Activated CD8-positive, alpha-beta memory T cell treated with anti-CD3 and anti-CD28 coated beads for 4 hours (primary cell): ENCODE results near the gene GRK4.
A peak's percentile ranks its signal among the peaks of the same experiment; 100 is the strongest.

ENCODE experiments used
- DNase-seq, 2 donors: peaks; one replicate each; pipeline ENCODE4 v3.0.0-alpha.2; 2020; ENCODE audit warnings: low read depth in 2 of 2

The GRK4 gene

GRCh38 chr4:3070709-3071500, 107.5 kb downstream of the GRK4 start:
- no peak for DNase-seq

GRCh38 chr4:3071811-3072210, 108.4 kb downstream of the GRK4 start:
- no peak for DNase-seq

- DNase-seq = no peak
Observed at GRCh38 chr4:3073158-3074077, 110.0 kb downstream of the GRK4 start.

GRCh38 chr4:3074078-3074845, 110.9 kb downstream of the GRK4 start, which contains the start of the genes HTT and HTT-AS:
TSS of gene HTT (plus strand) at chr4:3074681. CDS start at chr4:3074826, 145 bp downstream.
TSS of gene HTT-AS (minus strand) at chr4:3074538.
- DNase-seq = peak; percentile 92 to 94

DNA sequence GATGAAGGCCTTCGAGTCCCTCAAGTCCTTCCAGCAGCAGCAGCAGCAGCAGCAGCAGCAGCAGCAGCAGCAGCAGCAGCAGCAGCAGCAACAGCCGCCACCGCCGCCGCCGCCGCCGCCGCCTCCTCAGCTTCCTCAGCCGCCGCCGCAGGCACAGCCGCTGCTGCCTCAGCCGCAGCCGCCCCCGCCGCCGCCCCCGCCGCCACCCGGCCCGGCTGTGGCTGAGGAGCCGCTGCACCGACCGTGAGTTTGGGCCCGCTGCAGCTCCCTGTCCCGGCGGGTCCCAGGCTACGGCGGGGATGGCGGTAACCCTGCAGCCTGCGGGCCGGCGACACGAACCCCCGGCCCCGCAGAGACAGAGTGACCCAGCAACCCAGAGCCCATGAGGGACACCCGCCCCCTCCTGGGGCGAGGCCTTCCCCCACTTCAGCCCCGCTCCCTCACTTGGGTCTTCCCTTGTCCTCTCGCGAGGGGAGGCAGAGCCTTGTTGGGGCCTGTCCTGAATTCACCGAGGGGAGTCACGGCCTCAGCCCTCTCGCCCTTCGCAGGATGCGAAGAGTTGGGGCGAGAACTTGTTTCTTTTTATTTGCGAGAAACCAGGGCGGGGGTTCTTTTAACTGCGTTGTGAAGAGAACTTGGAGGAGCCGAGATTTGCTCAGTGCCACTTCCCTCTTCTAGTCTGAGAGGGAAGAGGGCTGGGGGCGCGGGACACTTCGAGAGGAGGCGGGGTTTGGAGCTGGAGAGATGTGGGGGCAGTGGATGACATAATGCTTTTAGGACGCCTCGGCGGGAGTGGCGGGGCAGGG, 111.7 kb downstream of the GRK4 start:
- peak; percentile 10 to 22 for DNase-seq

DNA sequence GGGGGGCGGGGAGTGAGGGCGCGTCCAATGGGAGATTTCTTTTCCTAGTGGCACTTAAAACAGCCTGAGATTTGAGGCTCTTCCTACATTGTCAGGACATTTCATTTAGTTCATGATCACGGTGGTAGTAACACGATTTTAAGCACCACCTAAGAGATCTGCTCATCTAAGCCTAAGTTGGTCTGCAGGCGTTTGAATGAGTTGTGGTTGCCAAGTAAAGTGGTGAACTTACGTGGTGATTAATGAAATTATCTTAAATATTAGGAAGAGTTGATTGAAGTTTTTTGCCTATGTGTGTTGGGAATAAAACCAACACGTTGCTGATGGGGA, 112.2 kb downstream of the GRK4 start:
- DNase-seq = no peak

DNA sequence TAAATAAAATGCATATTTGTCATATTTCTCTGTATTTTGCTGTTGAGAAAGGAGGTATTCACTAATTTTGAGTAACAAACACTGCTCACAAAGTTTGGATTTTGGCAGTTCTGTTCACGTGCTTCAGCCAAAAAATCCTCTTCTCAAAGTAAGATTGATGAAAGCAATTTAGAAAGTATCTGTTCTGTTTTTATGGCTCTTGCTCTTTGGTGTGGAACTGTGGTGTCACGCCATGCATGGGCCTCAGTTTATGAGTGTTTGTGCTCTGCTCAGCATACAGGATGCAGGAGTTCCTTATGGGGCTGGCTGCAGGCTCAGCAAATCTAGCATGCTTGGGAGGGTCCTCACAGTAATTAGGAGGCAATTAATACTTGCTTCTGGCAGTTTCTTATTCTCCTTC, 114.4 kb downstream of the GRK4 start:
- DNase-seq = no peak

DNA sequence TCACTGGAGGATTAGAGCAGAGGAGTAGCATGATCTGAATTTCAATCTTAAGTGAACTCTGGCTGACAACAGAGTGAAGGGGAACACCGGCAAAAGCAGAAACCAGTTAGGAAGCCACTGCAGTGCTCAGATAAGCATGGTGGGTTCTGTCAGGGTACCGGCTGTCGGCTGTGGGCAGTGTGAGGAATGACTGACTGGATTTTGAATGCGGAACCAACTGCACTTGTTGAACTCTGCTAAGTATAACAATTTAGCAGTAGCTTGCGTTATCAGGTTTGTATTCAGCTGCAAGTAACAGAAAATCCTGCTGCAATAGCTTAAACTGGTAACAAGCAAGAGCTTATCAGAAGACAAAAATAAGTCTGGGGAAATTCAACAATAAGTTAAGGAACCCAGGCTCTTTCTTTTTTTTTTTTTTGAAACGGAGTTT, 116.3 kb downstream of the GRK4 start:
- DNase-seq = no peak

DNA sequence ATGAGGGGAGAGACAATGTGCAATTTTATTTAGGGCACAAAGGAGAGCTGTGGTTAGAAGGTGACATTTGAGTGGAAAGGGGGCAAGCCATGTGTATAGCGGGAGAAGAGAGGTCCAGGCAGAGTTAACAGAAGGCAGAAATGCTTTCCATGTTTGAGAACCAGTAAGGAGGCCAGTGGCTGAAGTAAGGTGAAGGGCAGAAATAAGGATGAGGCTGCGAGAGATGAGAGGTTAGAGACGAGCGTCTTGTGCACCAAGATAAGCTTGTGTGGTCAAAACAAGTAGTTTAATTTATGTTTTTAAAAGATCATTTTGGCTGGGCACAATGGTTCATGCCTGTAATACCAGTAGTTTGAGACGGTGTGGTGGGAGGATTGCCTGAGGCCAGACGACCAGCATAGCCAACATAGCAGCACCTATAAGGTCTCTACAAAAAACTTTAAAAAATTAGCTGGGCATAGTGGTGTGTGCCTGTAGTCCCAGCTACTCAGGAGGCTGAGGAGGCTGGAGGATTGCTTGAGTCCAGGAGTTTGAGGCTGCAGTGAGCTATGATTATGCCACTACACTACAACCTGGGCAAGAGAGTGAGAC, 119.6 kb downstream of the GRK4 start:
- no peak for DNase-seq

- DNase-seq = no peak
Observed at GRCh38 chr4:3083732-3084131, 120.4 kb downstream of the GRK4 start.

GRCh38 chr4:3085948-3086670, 122.7 kb downstream of the GRK4 start:
- DNase-seq = no peak

GRCh38 chr4:3087115-3087797, 123.9 kb downstream of the GRK4 start:
- DNase-seq = no peak
